Measurements from ENCODE around the gene PDSS2.

GRCh38 chr6:107488174-107488874 lies 29.0 kb upstream of the PDSS2 start:
- TF ChIP-seq CTCF (optimal IDR thresholded peaks at IDR 0.05 in 1 of 3, IDR thresholded peaks at IDR 0.05 in 1 of 3, conservative IDR thresholded peaks at IDR 0.05 in 1 of 3; ENCODE audit: extremely low read depth in 1 of 3, insufficient read depth in 2 of 3, low read length in 3 of 3): no peak
- no peak for TF ChIP-seq EZH2 (IDR thresholded peaks at IDR 0.05; ENCODE audit: low read length)

Data from keratinocyte (primary cell).